HG03025 (cell line): Measurements from ENCODE around the gene NR6A1.
"Not testable (repeated sequence)": the region's sequence is repeated elsewhere in the genome, so short reads cannot be mapped to it uniquely, and the experiment has no call there.

ENCODE experiments used
- ATAC-seq: cut with Tn5 transposase; IDR thresholded peaks from one replicate; pipeline ENCODE4 v1.9.1; 2021; ENCODE audit warnings: mild to moderate bottlenecking, moderate library complexity; ENCODE audit not compliant: unreplicated experiment, low FRiP score

NR6A1 gene

GRCh38 chr9:124735121-124735520 is 36.0 kb downstream of the NR6A1 start:
- no peak for ATAC-seq

- not testable (repeated sequence) for ATAC-seq
These were observed 36.4 kb downstream of the NR6A1 start for GRCh38 chr9:124734741-124735083.

GRCh38 chr9:124733964-124734740 is 37.0 kb downstream of the NR6A1 start:
- no peak for ATAC-seq

- ATAC-seq = no peak
These were observed 40.3 kb downstream of the NR6A1 start for GRCh38 chr9:124730772-124731171.

GRCh38 chr9:124726886-124727285 is 44.2 kb downstream of the NR6A1 start:
- ATAC-seq = no peak

- ATAC-seq = no peak
These were observed 46.1 kb downstream of the NR6A1 start for GRCh38 chr9:124725068-124725452.

- no peak for ATAC-seq
These were observed 46.6 kb downstream of the NR6A1 start for GRCh38 chr9:124724415-124725067.

GRCh38 chr9:124723352-124723751 is 47.8 kb downstream of the NR6A1 start:
- no peak for ATAC-seq

- no peak for ATAC-seq
These were observed 49.8 kb downstream of the NR6A1 start for GRCh38 chr9:124721109-124721906.

- ATAC-seq = no peak
These were observed 50.5 kb downstream of the NR6A1 start for GRCh38 chr9:124720429-124721108.

GRCh38 chr9:124718928-124719327 is 52.2 kb downstream of the NR6A1 start:
- ATAC-seq = no peak

GRCh38 chr9:124717597-124717996 is 53.5 kb downstream of the NR6A1 start:
- ATAC-seq = no peak

GRCh38 chr9:124716808-124717207 is 54.3 kb downstream of the NR6A1 start:
- ATAC-seq = no peak

GRCh38 chr9:124710766-124711165 is 60.3 kb downstream of the NR6A1 start:
- ATAC-seq = no peak

- no peak for ATAC-seq
These were observed 61.8 kb downstream of the NR6A1 start for GRCh38 chr9:124709292-124709690.

GRCh38 chr9:124708633-124709291 is 62.3 kb downstream of the NR6A1 start:
- no peak for ATAC-seq

- ATAC-seq = no peak
These were observed 63.0 kb downstream of the NR6A1 start for GRCh38 chr9:124708074-124708473.

- ATAC-seq = no peak
These were observed 63.4 kb downstream of the NR6A1 start for GRCh38 chr9:124707666-124708065.

- ATAC-seq = no peak
These were observed 64.4 kb downstream of the NR6A1 start for GRCh38 chr9:124706685-124707084.

- ATAC-seq = no peak
These were observed 71.5 kb downstream of the NR6A1 start for GRCh38 chr9:124699575-124699974.
